Measurements from ENCODE around the gene DCST1.

DNA sequence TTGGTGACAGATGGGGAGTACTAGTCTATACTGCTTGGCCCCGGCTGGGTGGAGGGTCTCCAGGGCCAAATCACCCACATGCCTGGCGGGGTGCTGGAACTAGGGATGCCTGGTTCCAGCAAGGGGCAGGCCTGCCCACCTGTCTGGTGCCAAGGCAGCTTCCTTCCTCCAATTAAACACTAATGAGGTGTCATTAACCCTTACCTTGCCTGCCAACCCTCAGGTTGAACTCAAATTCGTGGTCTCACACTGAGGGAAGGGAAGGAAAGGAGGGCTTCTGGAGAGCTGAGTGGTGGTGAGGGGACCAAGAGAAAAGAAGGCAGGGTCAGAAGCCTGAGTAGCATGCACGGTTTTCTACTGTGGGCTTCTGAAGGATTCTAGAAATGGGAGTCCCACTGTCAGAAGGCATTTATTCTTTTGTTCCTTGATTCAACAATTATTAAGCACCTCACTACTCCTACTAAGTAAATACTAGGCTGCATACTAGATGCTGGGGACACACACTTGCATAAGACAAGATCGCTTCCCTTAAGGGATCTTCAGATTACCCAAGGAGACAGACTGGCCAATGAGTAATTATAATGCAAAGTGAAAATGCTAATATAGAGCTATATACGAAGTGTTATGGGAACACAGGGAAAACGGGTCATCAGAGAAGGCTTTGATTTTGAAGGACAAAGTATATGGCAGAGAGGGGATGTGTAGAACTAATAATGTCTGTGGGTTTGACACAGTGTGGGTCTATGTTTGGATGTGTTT lies 39.1 kb downstream of the DCST1 start:
- TF ChIP-seq, protein P1, sequence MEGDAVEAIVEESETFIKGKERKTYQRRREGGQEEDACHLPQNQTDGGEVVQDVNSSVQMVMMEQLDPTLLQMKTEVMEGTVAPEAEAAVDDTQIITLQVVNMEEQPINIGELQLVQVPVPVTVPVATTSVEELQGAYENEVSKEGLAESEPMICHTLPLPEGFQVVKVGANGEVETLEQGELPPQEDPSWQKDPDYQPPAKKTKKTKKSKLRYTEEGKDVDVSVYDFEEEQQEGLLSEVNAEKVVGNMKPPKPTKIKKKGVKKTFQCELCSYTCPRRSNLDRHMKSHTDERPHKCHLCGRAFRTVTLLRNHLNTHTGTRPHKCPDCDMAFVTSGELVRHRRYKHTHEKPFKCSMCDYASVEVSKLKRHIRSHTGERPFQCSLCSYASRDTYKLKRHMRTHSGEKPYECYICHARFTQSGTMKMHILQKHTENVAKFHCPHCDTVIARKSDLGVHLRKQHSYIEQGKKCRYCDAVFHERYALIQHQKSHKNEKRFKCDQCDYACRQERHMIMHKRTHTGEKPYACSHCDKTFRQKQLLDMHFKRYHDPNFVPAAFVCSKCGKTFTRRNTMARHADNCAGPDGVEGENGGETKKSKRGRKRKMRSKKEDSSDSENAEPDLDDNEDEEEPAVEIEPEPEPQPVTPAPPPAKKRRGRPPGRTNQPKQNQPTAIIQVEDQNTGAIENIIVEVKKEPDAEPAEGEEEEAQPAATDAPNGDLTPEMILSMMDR (conservative IDR thresholded peaks at IDR 0.05; ENCODE audit: low read depth, low read length) = no peak
- TF ChIP-seq EZH2 (IDR thresholded peaks at IDR 0.05; ENCODE audit: borderline replicate concordance, low read depth, low read length, poor library complexity, severe bottlenecking) = no peak
